PC-9 (cell line): ENCODE data around the gene NLK. TPM values are rescaled to one million over a fixed set of nuclear protein-coding genes. Genes with fewer than 3 reads are reported as not detected.

Experiments used
- BruUV-seq: library from RNA; stranded (reverse); fragments of 400-500 nt; replicated peaks from 2 replicates; lab custom pipeline; 2021; lab: Mats Ljungman, UMichigan
- CTCF ChIA-PET: fragments of 300-600 bp; sonication (Branson Sonifier 250); formaldehyde crosslinking; loops from one replicate; lab custom pipeline; 2022; ENCODE audit warnings: antibody characterized with exemption; lab: Charles Lee
- POLR2A ChIA-PET: fragments of 300-600 bp; sonication (Branson Sonifier 250); formaldehyde crosslinking; loops from one replicate; lab custom pipeline; 2022; ENCODE audit warnings: antibody characterized with exemption; ENCODE audit not compliant: unreplicated experiment; lab: Charles Lee
- DNase-seq, 2 experiments: peaks; one replicate each; pipeline versions ENCODE4 v3.0.0 to v3.0.0-alpha.2; 2015 to 2022; ENCODE audit warnings: mixed read lengths in 1 of 2
- H2AFZ ChIP-seq: fragments of 200-600 bp; sonication (generic); 2 replicates; pipeline ENCODE4 v1.8.1; 2017; ENCODE audit warnings: antibody characterized with exemption
- H3F3A ChIP-seq: fragments of 200-600 bp; sonication (generic); 2 replicates; pipeline ENCODE4 v1.8.1; 2017; ENCODE audit warnings: antibody characterized with exemption, mild to moderate bottlenecking, low read depth; ENCODE audit not compliant: insufficient read depth
- H3K27ac ChIP-seq: fragments of 200-600 bp; sonication (generic); 2 replicates; pipeline ENCODE4 v1.6.1; 2016; ENCODE audit warnings: mixed run types
- H3K27me3 ChIP-seq: fragments of 200-600 bp; sonication (generic); 2 replicates; pipeline ENCODE4 v1.6.1; 2016; ENCODE audit warnings: low read depth, mixed run types; ENCODE audit not compliant: insufficient read depth
- H3K36me3 ChIP-seq: fragments of 200-600 bp; sonication (generic); 2 replicates; pipeline ENCODE4 v1.6.1; 2016; ENCODE audit warnings: low read depth, mixed run types
- H3K4me1 ChIP-seq: fragments of 200-600 bp; sonication (generic); replicated peaks from 2 replicates; pipeline ENCODE4 v1.6.1; 2016; ENCODE audit warnings: mixed run types; ENCODE audit not compliant: insufficient read depth
- H3K4me2 ChIP-seq: fragments of 200-600 bp; sonication (generic); 2 replicates; pipeline ENCODE4 v1.6.1; 2017; ENCODE audit warnings: mixed run types
- H3K4me3 ChIP-seq: fragments of 200-600 bp; sonication (generic); 2 replicates; pipeline ENCODE4 v1.6.1; 2016; ENCODE audit warnings: mixed run types
- H3K79me2 ChIP-seq: fragments of 200-600 bp; sonication (generic); 2 replicates; pipeline ENCODE4 v1.6.1; 2017; ENCODE audit warnings: low read depth, mixed run types
- H3K9me2 ChIP-seq: fragments of 200-600 bp; sonication (generic); 2 replicates; pipeline ENCODE4 v1.8.1; 2017; ENCODE audit warnings: mild to moderate bottlenecking; ENCODE audit not compliant: insufficient read depth
- H3K9me3 ChIP-seq: fragments of 200-600 bp; sonication (generic); 2 replicates; pipeline ENCODE4 v1.8.1; 2016; ENCODE audit warnings: low read depth; ENCODE audit not compliant: insufficient read depth
- H4K20me1 ChIP-seq: fragments of 200-600 bp; sonication (generic); 2 replicates; pipeline ENCODE4 v1.8.1; 2017; ENCODE audit not compliant: insufficient read depth
- CTCF ChIP-seq: fragments of 200-600 bp; sonication (generic); conservative IDR thresholded peaks from 2 replicates; pipeline ENCODE4 v1.6.1; 2017; ENCODE audit warnings: mixed run types, antibody characterized with exemption, mild to moderate bottlenecking, moderate library complexity
- EZH2 ChIP-seq: fragments of 200-600 bp; sonication (generic); IDR thresholded peaks from 2 replicates; pipeline ENCODE4 v1.8.0; 2017; ENCODE audit warnings: antibody characterized with exemption, low read depth
- intact Hi-C: fragments of 100-400 bp; cut with micrococcal nuclease; formaldehyde crosslinking; loops from one replicate; pipeline ENCODE4 v1.10.0; 2022; ENCODE audit not compliant: unreplicated experiment
- total RNA-seq: library from RNA; stranded (reverse); gene quantifications from 2 replicates; pipeline ENCODE4 v1.2.3, GENCODE V29; 2021

NLK gene
- total RNA-seq, 1 experiment from 2014 or later: 20.7 TPM

DNA sequence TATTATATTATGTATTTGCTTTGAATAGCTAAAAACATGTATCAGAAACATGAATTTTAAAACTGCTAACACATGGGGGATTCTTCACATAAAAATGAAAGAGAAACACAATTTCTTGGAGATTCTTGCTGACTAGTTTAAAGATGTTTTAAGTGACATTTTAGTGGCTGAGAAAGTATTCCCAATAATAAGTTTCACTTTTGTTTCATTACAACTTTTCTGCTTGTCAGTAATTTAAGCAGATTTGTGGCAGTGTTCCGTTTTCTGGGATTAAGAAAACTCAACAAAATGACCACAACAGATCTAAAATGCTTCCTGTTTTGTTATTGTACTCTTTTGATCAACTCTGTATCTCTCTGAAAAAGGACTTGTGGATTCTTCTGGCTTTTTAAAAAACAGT lies 75.9 kb downstream of the NLK start:
- H3K4me3 ChIP-seq: no peak overlapping the region
- no peak for TF ChIP-seq CTCF
- TF ChIP-seq EZH2: no peak
- no peak for DNase-seq
- H3F3A ChIP-seq: no peaks in the 10 kb centered on the region
- no peaks in the 10 kb centered on the region for H3K27me3 ChIP-seq
- no TSS peak for BruUV-seq
- no peaks in the 10 kb centered on the region for H3K9me3 ChIP-seq
- POLR2A ChIA-PET: no interaction called here
- intact Hi-C loops: no loop called here
- no peak overlapping the region for H2AFZ ChIP-seq
- no peak overlapping the region for H3K27ac ChIP-seq
- no peaks in the 10 kb centered on the region; the same call in 1 of the 2 replicates for H3K9me2 ChIP-seq
- H3K79me2 ChIP-seq: no peaks in the 10 kb centered on the region
- H3K4me1 ChIP-seq: no peaks in the 10 kb centered on the region
- H3K36me3 ChIP-seq: no peaks in the 10 kb centered on the region
- no peaks in the 10 kb centered on the region for H4K20me1 ChIP-seq
- CTCF ChIA-PET: no interaction called here
- H3K4me2 ChIP-seq: no peak overlapping the region

- CTCF ChIA-PET: no interaction called here
Observed at GRCh38 chr17:28119046-28119445, 76.6 kb downstream of the NLK start.

GRCh38 chr17:28119560-28119959 lies 77.1 kb downstream of the NLK start:
- no TSS peak for BruUV-seq
- no peak overlapping the region for H3K4me3 ChIP-seq
- ChIA-PET POLR2A (no interaction called here), CTCF (no interaction called here)
- no peaks in the 10 kb centered on the region for H3K79me2 ChIP-seq
- H3K9me2 ChIP-seq: no peaks in the 10 kb centered on the region; the same call in 1 of the 2 replicates
- no peaks in the 10 kb centered on the region for H3F3A ChIP-seq
- no peak overlapping the region for H3K4me2 ChIP-seq
- H3K36me3 ChIP-seq: no peaks in the 10 kb centered on the region
- H3K9me3 ChIP-seq: no peaks in the 10 kb centered on the region
- no peak overlapping the region for H3K27ac ChIP-seq
- H3K4me1 ChIP-seq: no peaks in the 10 kb centered on the region
- DNase-seq: no peak
- intact Hi-C loops: no loop called here
- H3K27me3 ChIP-seq: no peaks in the 10 kb centered on the region
- H2AFZ ChIP-seq: no peak overlapping the region
- TF ChIP-seq CTCF (no peak), EZH2 (no peak)
- no peaks in the 10 kb centered on the region for H4K20me1 ChIP-seq

More at GRCh38 chr17:28119046-28119445, 76.6 kb downstream of the NLK start:
- Histone ChIP-seq H3K27ac (no peak overlapping the region), H3K4me1 (no peaks in the 10 kb centered on the region), H3K36me3 (no peaks in the 10 kb centered on the region), H3K4me2 (no peak overlapping the region), H4K20me1 (no peaks in the 10 kb centered on the region), H2AFZ (no peak overlapping the region), H3K79me2 (no peaks in the 10 kb centered on the region), H3F3A (no peaks in the 10 kb centered on the region), H3K27me3 (no peaks in the 10 kb centered on the region), H3K4me3 (no peak overlapping the region), H3K9me3 (no peaks in the 10 kb centered on the region), H3K9me2 (no peaks in the 10 kb centered on the region; the same call in 1 of the 2 replicates)
- intact Hi-C loops: no loop called here
- no peak for DNase-seq
- no peak for TF ChIP-seq CTCF
- TF ChIP-seq EZH2: no peak
- no TSS peak for BruUV-seq
- POLR2A ChIA-PET: no interaction called here
